ENCODE results near the gene KLK6. TPM values are rescaled to one million over a fixed set of nuclear protein-coding genes. Genes with fewer than 3 reads are reported as not detected.

The KLK6 gene
- total and polyA plus RNA-seq, 9 donors = 0.09 to 0.62 (median 0.19) TPM; not detected in 3

DNA sequence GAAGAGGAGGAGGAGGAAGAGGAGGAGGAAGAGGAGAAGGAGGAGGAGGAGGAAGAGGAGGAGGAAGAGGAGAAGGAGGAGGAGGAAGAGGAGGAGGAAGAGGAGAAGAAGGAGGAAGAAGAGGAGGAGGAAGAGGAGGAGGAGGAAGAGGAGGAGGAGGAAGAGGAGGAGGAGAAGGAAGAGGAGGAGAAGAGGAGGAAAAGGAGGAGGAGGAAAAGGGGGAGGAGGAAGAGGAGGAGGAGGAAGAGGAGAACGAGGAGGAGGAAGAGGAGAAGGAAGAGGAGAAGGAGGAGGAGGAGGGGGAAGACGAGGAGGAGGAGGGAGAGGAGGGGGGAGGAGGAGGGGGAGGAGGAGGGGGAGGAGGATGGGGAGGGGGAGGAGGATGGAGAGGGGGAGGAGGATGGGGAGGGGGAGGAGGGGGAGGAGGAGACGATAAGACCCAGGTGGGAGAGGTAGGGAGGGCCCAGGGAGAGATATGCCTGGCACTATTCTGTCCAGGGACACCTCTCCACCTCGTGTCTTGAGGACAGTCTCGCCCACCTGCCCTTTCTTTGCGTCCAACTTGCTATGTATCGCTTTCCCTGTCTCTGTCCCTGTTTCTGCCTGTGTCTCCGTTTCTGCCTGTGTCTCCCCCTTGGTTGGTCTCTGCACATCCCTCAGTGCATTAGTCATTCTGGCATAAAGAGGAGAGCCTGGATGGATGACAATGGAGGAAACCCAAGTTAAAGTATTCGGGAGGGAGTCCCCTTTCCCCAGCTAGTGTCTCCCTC is 9.5 kb downstream of the KLK6 start:
- Histone ChIP-seq H3K36me3 (ENCODE audit: control insufficient read depth, insufficient read depth, low read length) (no peaks in the 10 kb centered on the region), H3K27ac (ENCODE audit: low read length) (no peak overlapping the region), H3K4me1 (ENCODE audit: control insufficient read depth, insufficient read depth, low read length) (no peaks in the 10 kb centered on the region), H3K9me3 (replicated peaks; ENCODE audit: control insufficient read depth, low read depth, low read length) (no peaks in the 10 kb centered on the region), H3K4me3 (ENCODE audit: low read length) (no peak overlapping the region), H3K27me3 (ENCODE audit: control insufficient read depth, insufficient read depth, low read length) (no peaks in the 10 kb centered on the region)
- DNase-seq = no peak
- 47% methylated on average over 4 of the region's 9 CpGs for WGBS (ENCODE audit: insufficient coverage)

DNA sequence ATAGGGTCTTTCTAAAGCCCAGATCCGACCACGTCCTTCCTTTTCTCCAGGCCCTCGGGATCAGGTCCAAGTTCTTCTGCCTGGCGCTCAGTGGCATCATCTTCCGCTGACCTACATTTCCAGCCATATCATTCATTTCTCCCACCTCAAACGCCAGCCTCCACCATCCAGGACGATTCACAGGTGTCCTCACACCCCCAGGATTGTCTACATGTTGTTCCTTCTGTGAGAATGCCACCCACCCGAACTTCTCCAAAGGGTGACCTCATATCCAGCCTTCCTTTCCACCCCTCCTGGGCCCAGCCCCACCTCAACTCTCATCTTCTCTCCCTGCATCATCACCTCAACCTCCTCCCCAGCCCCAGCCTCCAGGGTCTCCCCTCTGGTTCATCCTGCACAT is 11.8 kb downstream of the KLK6 start:
- H3K36me3 ChIP-seq (ENCODE audit: control insufficient read depth, insufficient read depth, low read length) = no peaks in the 10 kb centered on the region
- WGBS (ENCODE audit: insufficient coverage) = 77% methylated on average over 8 of the region's 8 CpGs

DNA sequence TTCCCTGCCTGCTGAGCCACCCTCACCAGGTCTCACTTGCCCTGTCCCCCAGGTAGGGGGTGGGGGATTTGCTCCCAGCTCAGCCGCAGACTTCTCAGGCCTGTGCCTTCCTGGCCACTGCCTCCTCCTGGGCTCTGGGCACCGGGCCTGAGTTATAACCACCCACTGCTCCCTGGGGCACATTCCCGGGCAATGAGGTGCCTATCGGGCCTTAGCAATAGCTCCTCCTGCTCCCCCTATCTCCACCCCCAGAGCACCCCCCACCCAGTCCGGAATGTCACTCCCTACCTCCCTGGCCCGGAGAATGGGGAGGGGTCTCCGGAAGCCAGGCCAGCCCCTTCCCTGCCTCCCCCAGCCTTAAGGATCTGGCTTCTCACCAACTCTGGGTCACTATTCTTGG is 16.5 kb downstream of the KLK6 start, which contains the start of gene KLK5:
TSS of gene KLK5 (minus strand) at position 129 of the 400 bp plus-strand sequence. CDS start 381 bp downstream, outside the sequence.
- H3K36me3 ChIP-seq (ENCODE audit: control insufficient read depth, insufficient read depth, low read length) = no peaks in the 10 kb centered on the region
- 8% methylated on average over 5 of the region's 7 CpGs for WGBS (ENCODE audit: insufficient coverage)
- no peaks in the 10 kb centered on the region for H3K9me3 ChIP-seq (replicated peaks; ENCODE audit: control insufficient read depth, low read depth, low read length)
- no peaks in the 10 kb centered on the region for H3K4me1 ChIP-seq (ENCODE audit: control insufficient read depth, insufficient read depth, low read length)
- H3K4me3 ChIP-seq (ENCODE audit: low read length) = no peak within 1 kb of the TSS
- H3K27me3 ChIP-seq (ENCODE audit: control insufficient read depth, insufficient read depth, low read length) = no peaks in the 10 kb centered on the region
- H3K27ac ChIP-seq (ENCODE audit: low read length) = no peak within 1 kb of the TSS
- DNase-seq = no peak

More for the DNA sequence above, 11.8 kb downstream of the KLK6 start:
- Histone ChIP-seq H3K27me3 (ENCODE audit: control insufficient read depth, insufficient read depth, low read length) (no peaks in the 10 kb centered on the region), H3K27ac (ENCODE audit: low read length) (no peak overlapping the region), H3K4me3 (ENCODE audit: low read length) (no peak overlapping the region), H3K9me3 (replicated peaks; ENCODE audit: control insufficient read depth, low read depth, low read length) (no peaks in the 10 kb centered on the region), H3K4me1 (ENCODE audit: control insufficient read depth, insufficient read depth, low read length) (no peaks in the 10 kb centered on the region)
- no peak for DNase-seq

DNA sequence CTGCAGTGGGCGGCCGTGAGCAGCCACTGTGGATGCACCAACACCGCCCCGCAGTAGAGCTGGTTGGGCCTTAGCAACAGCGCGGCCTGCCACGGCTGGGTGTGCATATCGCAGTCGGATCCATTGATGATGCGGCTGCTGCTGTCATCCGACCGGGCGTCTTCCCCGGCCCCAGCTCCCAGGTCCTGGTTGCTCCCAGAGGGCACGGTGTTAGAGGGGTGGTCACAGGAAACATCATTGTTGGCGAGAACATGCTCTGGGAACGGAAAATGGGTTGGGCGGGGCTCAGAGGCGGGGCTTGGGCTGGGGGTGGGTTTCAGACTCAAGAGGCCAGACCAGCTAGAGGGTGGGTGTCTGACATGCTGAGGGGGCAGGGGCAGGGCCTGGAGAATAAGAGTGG is 19.5 kb downstream of the KLK6 start:
- no peak for DNase-seq
- Histone ChIP-seq H3K27me3 (ENCODE audit: control insufficient read depth, insufficient read depth, low read length) (no peaks in the 10 kb centered on the region), H3K4me1 (ENCODE audit: control insufficient read depth, insufficient read depth, low read length) (no peaks in the 10 kb centered on the region)

DNA sequence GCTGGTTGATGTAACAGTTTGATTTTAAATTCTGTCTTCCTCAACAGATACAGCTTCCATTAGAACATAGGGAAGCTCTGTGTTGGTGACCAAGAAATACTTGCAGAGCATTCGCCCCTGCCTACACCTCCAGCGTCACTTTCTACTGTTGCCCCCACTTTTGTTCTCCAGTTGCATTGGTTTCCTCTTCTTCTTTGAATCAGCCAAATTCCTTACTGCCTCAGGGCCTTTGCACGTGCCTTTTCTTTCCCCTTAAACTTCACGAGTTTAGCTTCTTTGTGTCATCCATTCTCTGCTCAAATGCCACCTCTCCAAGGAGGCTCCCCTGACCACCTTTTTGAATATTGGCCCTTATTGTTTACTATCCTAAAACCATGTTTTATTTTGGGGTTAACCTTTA is 22.3 kb downstream of the KLK6 start:
- no peak for DNase-seq
- H3K4me1 ChIP-seq (ENCODE audit: control insufficient read depth, insufficient read depth, low read length) = no peaks in the 10 kb centered on the region
- WGBS (ENCODE audit: insufficient coverage) = 66% methylated on average over 3 of the region's 4 CpGs
- H3K9me3 ChIP-seq (replicated peaks; ENCODE audit: control insufficient read depth, low read depth, low read length) = no peaks in the 10 kb centered on the region
- no peak overlapping the region for H3K4me3 ChIP-seq (ENCODE audit: low read length)
- H3K27me3 ChIP-seq (ENCODE audit: control insufficient read depth, insufficient read depth, low read length) = no peaks in the 10 kb centered on the region
- no peaks in the 10 kb centered on the region for H3K36me3 ChIP-seq (ENCODE audit: control insufficient read depth, insufficient read depth, low read length)
- no peak overlapping the region for H3K27ac ChIP-seq (ENCODE audit: low read length)

More for the DNA sequence above, 19.5 kb downstream of the KLK6 start:
- 48% methylated on average over 19 of the region's 19 CpGs for WGBS (ENCODE audit: insufficient coverage)
- H3K9me3 ChIP-seq (replicated peaks; ENCODE audit: control insufficient read depth, low read depth, low read length) = no peaks in the 10 kb centered on the region
- no peaks in the 10 kb centered on the region for H3K36me3 ChIP-seq (ENCODE audit: control insufficient read depth, insufficient read depth, low read length)
- H3K4me3 ChIP-seq (ENCODE audit: low read length) = no peak overlapping the region
- no peak overlapping the region for H3K27ac ChIP-seq (ENCODE audit: low read length)

DNA sequence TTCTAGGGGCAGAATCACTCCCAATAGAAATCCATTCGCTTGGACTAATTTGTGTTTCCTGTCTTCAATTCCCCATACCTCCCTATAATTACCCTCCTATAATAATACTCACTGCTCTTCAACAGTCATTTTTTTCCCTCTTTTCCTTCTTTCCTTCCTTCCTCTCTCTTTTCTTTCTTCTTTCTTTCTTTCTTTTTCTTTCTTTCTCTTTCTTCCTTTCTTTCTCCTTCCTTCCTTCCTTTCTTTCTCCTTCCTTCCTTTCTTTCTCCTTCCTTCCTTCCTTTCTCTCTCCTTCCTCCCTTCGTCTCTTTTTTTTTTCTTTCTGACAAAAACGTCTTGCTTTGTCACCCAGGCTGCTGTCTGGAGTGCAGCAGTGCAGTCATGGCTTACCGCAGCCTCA is 24.6 kb downstream of the KLK6 start:
- no peaks in the 10 kb centered on the region for H3K36me3 ChIP-seq (ENCODE audit: control insufficient read depth, insufficient read depth, low read length)
- no peak overlapping the region for H3K27ac ChIP-seq (ENCODE audit: low read length)
- no peaks in the 10 kb centered on the region for H3K4me1 ChIP-seq (ENCODE audit: control insufficient read depth, insufficient read depth, low read length)
- H3K9me3 ChIP-seq (replicated peaks; ENCODE audit: control insufficient read depth, low read depth, low read length) = peaks cover 2% of the 10 kb centered on the region
- no peak overlapping the region for H3K4me3 ChIP-seq (ENCODE audit: low read length)
- no peaks in the 10 kb centered on the region for H3K27me3 ChIP-seq (ENCODE audit: control insufficient read depth, insufficient read depth, low read length)
- DNase-seq = no peak
- 73% methylated on average over 3 of the region's 4 CpGs for WGBS (ENCODE audit: insufficient coverage)

DNA sequence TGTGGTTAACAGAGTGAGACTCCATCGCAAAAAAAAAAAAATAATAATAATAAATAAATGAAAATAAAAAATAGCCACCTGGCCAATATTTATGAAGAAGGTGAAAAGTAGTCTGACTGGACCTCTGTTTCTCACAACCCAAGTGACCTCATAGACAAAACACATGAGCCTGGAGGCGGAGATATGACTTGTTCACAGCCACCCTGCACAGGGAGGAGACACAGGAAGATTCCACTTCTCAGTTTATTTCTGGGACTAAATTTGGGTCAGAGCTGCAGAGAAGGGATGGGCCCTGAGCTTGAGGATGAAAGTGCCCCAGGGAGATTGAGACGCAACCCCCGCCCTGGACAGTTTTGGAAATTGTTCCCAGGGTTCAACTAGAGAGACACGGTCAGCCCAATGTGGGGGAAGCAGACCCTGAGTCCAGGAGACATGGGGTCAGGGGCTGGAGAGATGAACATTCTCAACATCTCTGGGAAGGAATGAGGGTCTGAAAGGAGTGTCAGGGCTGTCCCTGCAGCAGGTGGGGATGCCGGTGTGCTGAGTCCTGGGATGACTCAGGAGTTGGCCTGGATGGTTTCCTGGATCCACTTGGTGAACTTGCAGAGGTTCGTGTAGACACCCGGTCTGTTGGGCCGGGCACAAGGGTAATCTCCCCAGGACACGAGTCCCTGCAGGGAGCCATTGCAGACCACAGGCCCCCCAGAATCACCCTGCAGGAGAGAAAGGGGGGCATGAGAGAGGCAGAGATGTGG is 26.1 kb downstream of the KLK6 start:
- no peak for DNase-seq
- Histone ChIP-seq H3K9me3 (replicated peaks; ENCODE audit: control insufficient read depth, low read depth, low read length) (peaks cover 2% of the 10 kb centered on the region), H3K4me3 (ENCODE audit: low read length) (no peak overlapping the region), H3K27ac (ENCODE audit: low read length) (no peak overlapping the region), H3K36me3 (ENCODE audit: control insufficient read depth, insufficient read depth, low read length) (no peaks in the 10 kb centered on the region), H3K4me1 (ENCODE audit: control insufficient read depth, insufficient read depth, low read length) (no peaks in the 10 kb centered on the region), H3K27me3 (ENCODE audit: control insufficient read depth, insufficient read depth, low read length) (no peaks in the 10 kb centered on the region)
- WGBS (ENCODE audit: insufficient coverage) = 75% methylated on average over 8 of the region's 10 CpGs

DNA sequence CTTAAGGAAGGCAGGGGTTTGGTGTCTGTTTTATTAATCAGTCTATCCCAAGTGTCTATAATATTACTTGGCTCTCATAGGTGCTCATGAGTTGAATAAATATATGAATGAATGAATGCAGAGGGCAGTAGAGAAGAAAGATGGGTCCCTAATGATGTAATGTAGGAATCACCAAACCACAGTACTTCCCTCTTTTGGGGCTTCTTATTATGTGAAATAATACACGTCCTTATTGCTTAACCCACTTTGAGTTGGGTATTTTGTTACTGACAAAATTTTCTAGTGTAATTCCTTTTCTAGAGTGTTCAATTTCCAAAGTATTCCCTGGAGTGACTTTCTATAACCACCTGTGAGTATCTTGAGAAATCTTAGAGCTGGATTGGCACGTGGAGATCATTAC is 29.8 kb downstream of the KLK6 start:
- Histone ChIP-seq H3K27ac (ENCODE audit: low read length) (no peak overlapping the region), H3K4me3 (ENCODE audit: low read length) (no peak overlapping the region), H3K4me1 (ENCODE audit: control insufficient read depth, insufficient read depth, low read length) (no peaks in the 10 kb centered on the region), H3K27me3 (ENCODE audit: control insufficient read depth, insufficient read depth, low read length) (no peaks in the 10 kb centered on the region), H3K9me3 (replicated peaks; ENCODE audit: control insufficient read depth, low read depth, low read length) (peaks cover 2% of the 10 kb centered on the region), H3K36me3 (ENCODE audit: control insufficient read depth, insufficient read depth, low read length) (no peaks in the 10 kb centered on the region)
- no CpG with 5 or more reads among the region's 2 CpGs for WGBS (ENCODE audit: insufficient coverage)
- DNase-seq = no peak

DNA sequence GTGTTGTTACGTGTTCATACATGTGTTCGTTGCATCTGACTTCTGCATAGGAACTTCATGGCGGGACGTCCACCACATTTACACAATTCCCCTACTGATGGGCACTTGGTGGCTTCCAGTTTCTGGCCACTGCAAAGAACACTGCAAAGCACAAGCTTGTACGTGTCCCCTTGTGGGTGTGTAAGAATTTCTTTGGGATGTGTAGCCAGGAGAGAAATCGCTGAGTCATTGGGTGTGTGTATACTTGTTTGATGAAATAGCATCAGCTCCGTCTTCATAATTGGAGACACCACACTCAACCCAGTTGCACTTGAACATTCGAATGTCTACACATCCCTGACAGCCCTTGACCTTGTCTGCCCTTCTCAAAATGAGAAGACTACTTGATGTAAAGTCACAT is 35.8 kb downstream of the KLK6 start:
- no peak overlapping the region for H3K4me3 ChIP-seq (ENCODE audit: low read length)
- 86% methylated on average over 4 of the region's 8 CpGs for WGBS (ENCODE audit: insufficient coverage)
- H3K27me3 ChIP-seq (ENCODE audit: control insufficient read depth, insufficient read depth, low read length) = peaks cover 7% of the 10 kb centered on the region
- no peaks in the 10 kb centered on the region for H3K36me3 ChIP-seq (ENCODE audit: control insufficient read depth, insufficient read depth, low read length)
- DNase-seq = no peak
- H3K27ac ChIP-seq (ENCODE audit: low read length) = no peak overlapping the region
- no peaks in the 10 kb centered on the region for H3K9me3 ChIP-seq (replicated peaks; ENCODE audit: control insufficient read depth, low read depth, low read length)
- H3K4me1 ChIP-seq (ENCODE audit: control insufficient read depth, insufficient read depth, low read length) = no peaks in the 10 kb centered on the region

DNA sequence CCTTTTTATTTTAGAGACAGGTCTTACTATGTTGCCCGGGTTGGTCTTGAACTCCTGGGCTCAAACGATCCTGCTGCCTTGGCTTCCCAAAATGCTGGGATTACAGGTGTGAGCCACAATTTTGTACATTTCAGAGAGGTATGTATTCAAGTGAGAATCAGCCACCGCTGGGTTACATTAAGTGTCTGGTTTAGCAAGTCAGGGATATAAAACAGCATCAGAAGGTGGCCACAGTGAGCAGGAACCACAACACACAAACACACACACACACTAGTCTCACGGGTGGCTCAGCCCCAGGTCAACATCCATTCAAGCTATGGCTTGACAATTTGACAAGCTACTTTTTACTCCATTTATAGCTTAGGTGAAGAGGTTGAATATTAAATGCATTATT is 36.7 kb downstream of the KLK6 start:
- WGBS (ENCODE audit: insufficient coverage) = 94% methylated on average over 2 of the region's 4 CpGs
- Histone ChIP-seq H3K4me1 (ENCODE audit: control insufficient read depth, insufficient read depth, low read length) (no peaks in the 10 kb centered on the region), H3K27me3 (ENCODE audit: control insufficient read depth, insufficient read depth, low read length) (peaks cover 7% of the 10 kb centered on the region), H3K27ac (ENCODE audit: low read length) (no peak overlapping the region), H3K36me3 (ENCODE audit: control insufficient read depth, insufficient read depth, low read length) (no peaks in the 10 kb centered on the region), H3K4me3 (ENCODE audit: low read length) (no peak overlapping the region), H3K9me3 (replicated peaks; ENCODE audit: control insufficient read depth, low read depth, low read length) (no peaks in the 10 kb centered on the region)
- no peak for DNase-seq

Measured in muscle of leg (tissue), 11 donors.